Measurements from ENCODE around the gene ALKBH5.
A peak's percentile ranks its signal among the peaks of the same experiment; 100 is the strongest.

The ALKBH5 gene

GRCh38 chr17:18157354-18157985 lies 26.2 kb upstream of the ALKBH5 start:
- DNase-seq = no peak

GRCh38 chr17:18158022-18158600 lies 25.5 kb upstream of the ALKBH5 start:
- DNase-seq = peak in 30 of 56 donors; percentile 9 to 82 (median 43)

GRCh38 chr17:18159551-18160120 lies 24.0 kb upstream of the ALKBH5 start:
- DNase-seq = no peak

- no peak for DNase-seq
These were observed 23.3 kb upstream of the ALKBH5 start for GRCh38 chr17:18160128-18160856.

- peak in 4 of 56 donors; percentile 12 to 53 (median 26) for DNase-seq
These were observed 22.2 kb upstream of the ALKBH5 start for GRCh38 chr17:18161207-18162145.

GRCh38 chr17:18163547-18163946 lies 20.1 kb upstream of the ALKBH5 start:
- DNase-seq = no peak

GRCh38 chr17:18166894-18167293 lies 16.7 kb upstream of the ALKBH5 start:
- DNase-seq = no peak

- DNase-seq = no peak
These were observed 16.2 kb upstream of the ALKBH5 start for GRCh38 chr17:18167421-18167820.

- no peak for DNase-seq
These were observed 10.9 kb upstream of the ALKBH5 start for GRCh38 chr17:18172531-18173278.

GRCh38 chr17:18173740-18174139 lies 9.9 kb upstream of the ALKBH5 start:
- no peak for DNase-seq

- peak in 4 of 56 donors; percentile 15 to 40 (median 22) for DNase-seq
These were observed 7.5 kb upstream of the ALKBH5 start for GRCh38 chr17:18176176-18176575.

- DNase-seq = no peak
These were observed 6.5 kb upstream of the ALKBH5 start for GRCh38 chr17:18177133-18177532.

GRCh38 chr17:18177722-18178121 lies 5.9 kb upstream of the ALKBH5 start:
- no peak for DNase-seq

GRCh38 chr17:18179196-18179595 lies 4.4 kb upstream of the ALKBH5 start:
- no peak for DNase-seq

- DNase-seq = no peak
These were observed 3.8 kb upstream of the ALKBH5 start for GRCh38 chr17:18179804-18180203.

- DNase-seq = no peak
These were observed 2.3 kb upstream of the ALKBH5 start for GRCh38 chr17:18181358-18181757.

- no peak for DNase-seq
These were observed 1.3 kb upstream of the ALKBH5 start for GRCh38 chr17:18182110-18182977.

GRCh38 chr17:18182978-18183333 lies 672 bp upstream of the ALKBH5 start:
- DNase-seq = peak in 49 of 56 donors; percentile 66 to 93 (median 85)
